Stimulated activated CD8-positive, alpha-beta memory T cell treated with anti-CD3 and anti-CD28 coated beads, Interleukin-12 subunit alpha, Interleukin-12 subunit beta, amount 100 ng/mL, for 4 hours (primary cell): ENCODE measurements around the gene FAM163A.

Experiments used
- DNase-seq: peaks from one replicate; pipeline ENCODE4 v3.0.0-alpha.2; 2020; ENCODE audit warnings: low read depth

Gene FAM163A

DNA sequence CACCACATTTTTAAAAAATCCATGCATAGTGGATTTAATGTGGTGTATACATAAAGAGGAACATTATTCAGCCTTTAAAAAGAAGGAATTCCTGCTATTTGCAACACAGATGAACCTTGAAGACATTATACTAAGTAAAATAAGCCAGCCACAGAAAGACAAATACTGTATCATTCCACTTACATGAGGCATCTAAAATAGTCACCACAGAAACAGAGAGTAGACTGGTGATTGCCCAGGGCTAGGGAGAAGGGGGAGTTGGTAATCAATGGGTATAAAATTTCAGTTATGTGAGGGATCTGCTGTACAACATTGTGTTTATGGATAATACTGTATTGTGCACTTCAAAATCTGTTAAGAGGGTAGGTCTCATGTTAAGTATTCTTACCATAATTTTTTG, 10.0 kb downstream of the FAM163A start:
- DNase-seq, result no peak

DNA sequence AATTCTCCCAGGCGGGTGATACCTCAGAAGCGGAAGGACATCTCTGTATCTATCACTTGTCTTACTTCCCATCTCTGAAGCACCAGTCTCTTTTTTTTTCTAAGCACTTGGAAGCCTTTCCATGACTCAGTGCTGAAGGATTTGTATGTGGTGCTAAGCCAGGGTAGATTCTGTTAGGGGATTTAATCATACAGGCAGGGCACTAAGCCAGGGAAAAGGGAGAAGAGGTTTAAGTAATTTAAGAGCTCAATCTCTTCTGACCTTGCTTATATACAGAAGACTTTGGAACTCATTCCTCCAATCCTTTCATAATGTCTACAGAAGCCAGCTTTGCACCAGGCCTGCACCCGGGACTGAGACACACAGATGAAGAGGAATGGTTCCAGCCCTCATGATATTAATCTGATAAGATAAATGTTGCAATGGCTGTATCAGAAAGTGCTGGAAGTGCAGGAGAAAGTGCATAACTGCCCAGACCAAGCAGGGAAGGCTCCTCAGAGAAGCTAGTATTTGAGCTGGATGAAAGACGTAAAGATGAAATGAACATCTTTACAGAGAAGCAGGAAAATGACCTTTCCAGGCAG, 11.0 kb downstream of the FAM163A start:
- DNase-seq, result no peak

DNA sequence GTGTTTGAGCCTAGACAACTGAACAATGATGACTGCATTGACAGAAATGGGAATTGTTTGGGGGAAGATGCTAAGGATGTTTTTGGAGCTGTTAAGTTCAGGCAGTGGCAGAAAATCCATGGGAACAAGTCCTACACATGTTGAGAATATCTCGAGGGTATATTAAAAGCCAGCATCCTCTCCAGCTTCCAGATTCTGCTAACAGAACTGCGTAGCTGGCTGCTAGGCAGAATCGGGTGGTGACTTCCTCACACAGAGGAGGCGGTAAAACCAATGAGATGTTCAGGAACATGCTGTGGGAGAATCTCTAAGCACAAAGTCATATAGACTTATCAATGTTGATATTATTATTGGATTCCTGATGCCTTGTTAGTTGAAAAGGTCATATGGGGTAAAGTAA, 14.8 kb downstream of the FAM163A start:
- DNase-seq, result no peak

DNA sequence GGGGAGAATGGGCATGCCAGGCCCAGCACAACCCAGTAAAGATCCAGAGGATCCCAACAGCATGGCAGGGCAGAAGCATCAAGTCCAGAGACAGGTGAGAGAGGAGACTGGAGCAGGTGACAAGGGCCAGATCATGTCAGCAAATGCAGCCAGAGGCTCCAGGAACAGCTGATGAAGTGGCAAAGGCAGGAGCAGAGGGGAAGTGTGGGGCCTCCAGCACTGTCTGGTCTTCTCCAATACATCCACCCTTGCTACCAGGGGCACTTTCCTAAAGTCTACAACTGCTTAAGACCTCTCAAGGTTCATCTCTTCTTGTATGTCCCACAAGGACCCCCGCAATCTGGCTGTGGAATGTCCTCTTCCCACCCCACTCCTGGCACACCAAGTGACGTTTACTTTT, 17.4 kb downstream of the FAM163A start:
- DNase-seq, result no peak

DNA sequence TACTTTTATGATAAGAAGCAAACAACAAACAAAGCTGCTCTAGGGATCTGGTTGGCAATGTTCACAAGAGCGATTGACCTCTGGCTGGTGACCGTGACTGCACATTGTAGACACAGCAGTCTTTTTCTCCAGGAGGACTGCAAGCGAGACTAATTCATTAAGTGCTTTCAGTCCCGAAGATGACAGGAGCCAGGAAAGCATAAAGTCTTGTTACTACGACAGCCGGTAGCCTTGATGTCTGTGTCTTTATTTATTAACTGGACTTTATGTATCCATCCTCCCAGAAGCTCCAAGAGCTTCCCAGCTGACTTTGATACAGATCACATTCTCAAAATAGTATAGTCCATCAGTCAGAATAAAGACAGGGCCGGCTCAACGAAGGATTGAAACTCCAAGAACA, 18.2 kb downstream of the FAM163A start:
- no peak for DNase-seq

DNA sequence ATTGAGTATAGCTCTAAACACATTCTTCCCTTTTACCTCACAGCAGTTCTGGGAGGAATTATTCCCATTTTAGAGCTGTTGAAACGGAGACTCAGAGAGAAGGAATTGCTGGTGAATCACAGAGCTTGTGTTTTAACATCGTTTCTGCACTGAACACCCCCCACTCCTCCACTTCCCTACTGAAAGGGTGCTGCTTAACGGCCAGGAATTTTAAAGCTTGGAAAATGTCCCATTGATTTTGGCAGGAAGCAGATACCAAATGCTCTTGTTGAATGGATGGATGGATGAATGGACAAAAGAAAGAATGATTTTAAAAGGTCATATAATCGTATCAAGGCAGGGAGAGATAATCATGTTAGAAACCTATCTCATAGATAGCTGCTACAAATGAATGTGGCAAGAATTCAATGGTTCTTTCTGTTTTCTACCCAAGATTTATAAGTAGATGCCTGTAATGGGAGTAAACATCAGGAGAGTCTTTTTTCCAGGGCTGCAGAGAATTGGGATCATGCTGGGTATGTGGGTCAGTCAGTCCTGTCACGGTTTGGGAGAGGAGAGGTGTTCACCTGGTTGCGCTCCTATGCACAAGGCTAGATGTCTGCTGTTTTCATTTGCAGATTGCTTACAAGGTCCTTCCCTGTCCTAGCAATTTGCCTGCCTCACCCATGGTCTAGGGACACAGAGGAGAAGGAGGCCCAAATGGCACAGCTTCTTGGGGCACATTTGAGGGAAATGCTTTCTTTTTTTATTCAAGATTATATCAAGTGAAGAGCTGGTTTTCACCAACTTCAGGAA, 19.0 kb downstream of the FAM163A start:
- no peak for DNase-seq

DNA sequence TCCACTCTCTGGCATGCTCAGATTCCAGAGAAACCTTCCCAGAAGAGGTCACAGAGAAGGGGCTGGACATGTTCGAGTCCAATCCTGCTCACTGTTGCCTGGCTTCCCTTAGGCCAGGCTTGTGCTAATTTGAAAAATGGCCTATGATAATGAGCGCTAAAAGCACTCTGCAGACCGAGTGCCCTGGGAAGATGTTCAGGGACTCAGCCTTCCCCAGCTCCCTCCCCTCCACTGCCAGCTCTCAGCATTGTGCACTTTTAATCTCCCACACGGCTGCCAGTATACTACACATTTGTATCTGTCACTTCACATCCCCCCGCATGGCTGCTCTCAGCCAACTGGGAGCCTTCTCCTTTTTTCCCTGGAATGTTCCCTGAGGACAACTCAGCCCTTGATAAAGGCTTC, 24.1 kb downstream of the FAM163A start:
- DNase-seq, result no peak

DNA sequence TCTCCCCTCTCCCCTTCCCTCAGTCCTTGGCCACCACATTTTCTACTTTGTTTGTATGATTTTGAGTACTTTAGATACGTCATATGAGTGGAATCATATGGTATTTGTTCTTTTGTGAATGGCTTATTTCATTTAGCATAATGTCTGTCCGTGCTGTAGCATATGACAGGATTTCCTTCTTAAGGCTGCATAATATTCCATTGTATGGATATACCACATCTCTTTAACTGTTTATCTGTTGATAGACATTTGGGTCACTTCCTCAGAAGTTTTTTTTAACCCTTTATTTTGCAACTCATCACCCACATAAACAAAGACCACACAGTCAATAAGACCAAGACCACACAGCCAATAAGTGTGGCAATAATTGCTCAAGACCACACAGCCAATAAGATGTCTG, 24.9 kb downstream of the FAM163A start:
- DNase-seq, result no peak

DNA sequence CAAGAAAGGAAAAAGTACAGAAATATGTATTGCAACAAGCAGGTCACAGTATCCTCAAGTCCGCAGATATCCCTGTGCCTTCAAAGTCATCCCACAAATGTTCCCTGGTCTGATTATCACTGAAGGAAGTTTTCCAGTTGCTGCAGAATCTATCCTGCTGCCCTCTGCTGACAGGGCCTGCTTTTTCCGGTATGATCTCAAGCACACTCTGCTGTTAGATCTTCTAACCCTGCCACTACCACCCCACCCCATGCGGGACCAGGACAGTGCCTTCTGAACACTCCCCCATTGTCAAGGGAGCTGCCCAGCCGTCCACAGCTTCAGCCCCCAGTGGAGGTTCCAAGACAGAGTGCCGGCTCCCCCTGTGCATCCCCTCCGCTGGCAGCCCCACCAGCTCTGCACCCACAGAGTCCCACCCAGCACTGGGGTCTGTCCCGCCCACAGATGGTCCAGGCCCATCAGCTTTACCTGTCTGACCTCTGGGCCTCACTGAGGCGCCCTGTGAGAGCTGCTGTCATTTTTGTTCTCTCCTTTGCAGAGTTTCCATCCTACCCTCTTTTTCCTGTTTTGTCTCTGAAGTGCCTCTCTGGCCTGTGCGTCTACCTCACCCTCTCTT, 27.9 kb downstream of the FAM163A start:
- no peak for DNase-seq

DNA sequence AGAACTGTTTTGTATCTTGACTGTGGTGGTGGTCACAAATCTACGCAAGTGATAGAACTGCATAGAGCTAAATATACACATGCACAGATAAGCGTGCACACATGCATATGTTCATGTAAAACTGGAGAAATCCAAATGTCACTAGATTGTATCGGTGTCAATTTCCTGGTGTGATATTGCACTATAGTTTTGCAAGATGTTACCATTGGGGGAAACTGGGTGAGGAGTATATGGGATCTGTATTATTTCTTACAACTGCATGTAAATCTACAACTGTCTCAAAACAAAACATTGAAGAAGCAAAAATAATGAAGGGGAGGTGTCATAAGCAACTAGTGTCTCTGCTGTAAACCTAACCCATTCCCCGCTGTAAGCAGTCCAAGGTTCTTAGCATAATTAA, 30.2 kb downstream of the FAM163A start:
- no peak for DNase-seq

DNA sequence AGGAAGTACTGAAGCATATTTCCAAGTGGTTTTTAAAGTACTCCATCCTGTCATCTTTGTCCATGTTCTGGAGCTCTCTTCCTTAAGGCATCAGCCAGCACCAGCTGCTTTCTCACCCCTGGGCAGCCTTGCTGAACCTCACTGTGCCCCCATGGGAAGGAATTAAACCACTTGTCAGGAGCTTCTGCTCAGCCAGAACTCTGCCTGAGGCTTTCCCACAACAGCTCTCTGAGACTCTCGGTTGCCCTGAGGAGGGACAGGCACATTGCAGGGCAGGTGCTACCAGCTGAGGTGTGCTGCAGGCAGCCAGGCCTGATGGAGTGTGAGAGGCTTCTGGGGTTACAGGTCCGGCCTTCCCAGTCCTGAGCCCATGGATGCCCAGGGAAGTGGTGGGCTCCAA, 30.9 kb downstream of the FAM163A start:
- no peak for DNase-seq

DNA sequence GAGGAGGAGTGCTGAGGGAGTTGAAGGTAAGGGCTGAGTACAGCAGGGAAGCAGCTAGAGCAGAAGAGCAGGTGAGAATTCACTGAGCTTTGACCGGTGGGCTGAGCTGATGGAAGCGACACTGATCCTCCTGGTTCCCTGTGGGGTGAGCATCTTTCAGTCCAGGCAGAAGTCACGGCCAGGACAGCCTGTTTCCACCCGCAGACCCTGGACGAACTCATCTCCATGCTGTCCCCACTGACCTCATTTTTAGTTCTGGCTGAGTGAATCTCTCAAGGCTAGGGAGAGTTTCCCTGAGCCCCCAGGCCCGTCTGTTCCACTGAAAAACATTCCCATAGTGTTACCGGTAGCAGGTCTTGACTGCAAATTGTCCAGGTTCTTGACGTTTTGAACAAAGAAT, 31.5 kb downstream of the FAM163A start:
- no peak for DNase-seq

DNA sequence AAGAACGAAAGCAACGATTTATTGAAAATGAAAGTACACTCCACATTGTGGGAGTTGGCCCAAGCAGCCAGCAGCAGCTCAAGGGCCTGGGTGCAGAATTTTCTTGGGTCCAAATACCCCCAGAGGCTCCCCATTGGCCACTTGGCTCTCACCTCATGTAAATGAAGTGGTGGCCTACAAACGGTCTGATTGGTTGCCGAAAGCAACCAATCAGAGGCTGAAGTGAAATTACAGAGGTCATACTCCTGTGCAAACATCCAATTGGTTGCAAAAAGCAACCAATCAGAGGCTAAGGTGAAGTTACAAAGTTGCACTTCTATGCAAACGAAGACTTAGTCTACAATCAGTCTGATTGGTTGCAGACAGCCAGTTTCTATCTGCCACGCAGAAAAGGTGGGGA, 31.9 kb downstream of the FAM163A start:
- no peak for DNase-seq

DNA sequence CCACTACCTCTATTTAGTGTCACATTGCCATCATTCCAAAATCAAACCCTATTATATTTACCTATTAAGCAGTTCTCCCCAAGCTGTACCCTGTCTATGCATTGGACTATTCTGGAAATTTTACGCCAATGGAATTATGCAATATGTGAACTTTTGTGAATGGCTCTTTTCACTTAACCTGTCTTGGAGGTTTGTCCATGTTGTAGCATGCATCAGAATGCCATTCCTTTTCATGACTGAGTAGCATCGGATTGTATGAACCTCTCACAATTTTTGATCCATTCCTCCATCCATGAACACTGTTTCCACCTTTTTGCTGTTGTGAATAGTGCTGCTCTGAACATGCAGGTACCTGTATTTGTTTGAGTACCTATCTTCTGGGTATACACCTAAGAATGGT, 33.7 kb downstream of the FAM163A start:
- DNase-seq, result no peak

DNA sequence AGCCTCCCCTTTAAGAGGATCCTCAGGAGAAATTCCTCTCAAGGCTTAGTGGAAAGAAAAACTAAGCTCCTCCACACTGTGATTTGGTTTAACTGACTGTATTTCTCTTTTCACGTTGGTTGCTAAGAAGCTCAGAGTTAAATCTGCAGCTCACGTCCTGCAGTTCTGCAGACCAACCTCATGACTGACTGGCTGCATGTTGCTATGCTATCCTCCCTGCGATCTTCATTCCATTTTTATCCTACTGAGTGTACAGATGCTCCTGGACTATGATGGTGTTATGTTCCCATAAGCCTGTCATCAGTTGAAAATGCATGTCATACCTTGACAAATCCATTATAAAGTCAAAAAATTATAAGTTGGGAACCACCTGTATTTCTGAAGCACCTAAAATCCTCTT, 34.6 kb downstream of the FAM163A start:
- DNase-seq, result no peak

DNA sequence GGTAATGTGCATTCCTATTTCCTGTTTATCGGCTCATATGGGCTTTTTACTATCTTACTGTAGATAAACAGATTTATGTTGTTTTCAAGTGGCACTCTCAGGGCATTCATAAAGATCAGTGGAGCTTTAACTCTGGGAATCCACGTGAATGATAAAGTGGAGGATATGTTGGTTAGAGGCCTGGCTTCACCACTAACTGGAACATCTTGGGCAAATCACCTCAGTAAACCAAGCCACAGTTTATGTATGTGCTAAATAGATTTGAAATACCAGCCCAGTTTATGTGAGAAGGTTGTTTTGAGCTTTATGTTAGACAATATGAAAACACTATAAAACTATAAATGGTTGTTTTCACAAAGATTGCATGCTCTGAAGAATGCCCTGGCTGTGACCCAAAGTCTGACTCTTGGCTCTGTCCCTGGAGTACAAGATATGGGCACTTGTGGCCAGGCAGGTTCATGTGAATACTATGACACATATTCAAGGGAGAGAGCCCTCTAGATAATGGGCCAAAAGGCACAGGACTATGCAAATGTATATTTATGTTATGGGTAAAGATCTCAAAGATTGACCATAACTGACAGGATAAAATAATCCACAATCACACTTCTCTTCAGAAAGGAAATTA, 36.7 kb downstream of the FAM163A start:
- no peak for DNase-seq

DNA sequence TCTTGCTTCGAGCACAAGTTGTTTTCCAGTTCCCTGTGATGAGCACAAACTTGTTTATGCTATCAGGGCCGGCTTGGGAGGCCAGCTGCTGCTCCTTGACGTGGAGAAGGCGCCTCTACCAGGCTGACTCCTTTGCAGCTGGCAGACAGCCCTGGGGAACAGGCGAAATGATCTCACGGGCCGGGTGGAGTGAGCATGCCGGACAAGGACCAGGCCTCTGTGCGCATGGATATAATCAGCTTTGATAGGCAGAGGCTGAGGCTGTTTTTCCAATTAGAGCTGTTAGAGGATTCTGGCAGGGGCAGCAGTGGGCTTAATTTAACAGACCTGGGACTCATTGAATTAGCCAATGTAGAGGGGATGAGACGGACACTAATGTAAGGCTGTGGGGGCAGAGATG, 38.9 kb downstream of the FAM163A start:
- DNase-seq, result no peak

DNA sequence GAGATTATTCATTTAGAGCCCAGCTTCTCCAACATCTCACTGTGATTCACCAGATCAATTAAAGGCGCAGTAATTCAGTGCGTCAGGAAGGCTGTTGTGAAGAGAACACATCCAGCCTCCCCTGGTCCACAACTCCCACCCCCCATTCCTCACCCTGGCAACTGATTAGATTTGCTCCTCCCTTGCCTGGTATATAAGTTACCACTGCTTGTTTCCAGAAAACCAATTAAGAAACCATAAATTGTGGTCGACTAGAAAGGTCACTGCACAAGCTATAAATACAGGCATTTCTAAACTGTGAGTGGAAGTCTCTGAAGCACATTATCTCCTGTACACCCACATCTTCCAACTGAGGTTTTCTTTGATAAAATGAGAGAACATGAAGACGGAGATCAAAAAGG, 41.9 kb downstream of the FAM163A start:
- DNase-seq, result no peak

DNA sequence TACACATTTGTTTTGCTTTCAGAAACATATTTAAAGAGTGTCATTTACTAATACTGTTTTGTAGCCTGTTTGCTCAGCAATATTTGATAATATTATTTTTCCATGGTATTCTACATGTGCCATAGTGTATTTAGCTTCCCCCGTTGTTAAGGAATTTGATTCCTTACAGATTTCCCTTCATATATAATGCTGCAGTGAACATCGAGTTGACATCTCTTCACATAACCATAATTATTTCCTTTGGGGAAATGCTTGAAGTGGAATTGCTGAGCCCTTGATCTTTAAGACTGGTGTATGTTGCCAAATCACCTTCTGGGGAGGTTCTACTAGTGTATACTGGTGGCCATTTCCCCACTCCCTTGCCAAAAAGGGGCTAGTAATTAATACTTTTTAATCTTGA, 42.6 kb downstream of the FAM163A start:
- no peak for DNase-seq

DNA sequence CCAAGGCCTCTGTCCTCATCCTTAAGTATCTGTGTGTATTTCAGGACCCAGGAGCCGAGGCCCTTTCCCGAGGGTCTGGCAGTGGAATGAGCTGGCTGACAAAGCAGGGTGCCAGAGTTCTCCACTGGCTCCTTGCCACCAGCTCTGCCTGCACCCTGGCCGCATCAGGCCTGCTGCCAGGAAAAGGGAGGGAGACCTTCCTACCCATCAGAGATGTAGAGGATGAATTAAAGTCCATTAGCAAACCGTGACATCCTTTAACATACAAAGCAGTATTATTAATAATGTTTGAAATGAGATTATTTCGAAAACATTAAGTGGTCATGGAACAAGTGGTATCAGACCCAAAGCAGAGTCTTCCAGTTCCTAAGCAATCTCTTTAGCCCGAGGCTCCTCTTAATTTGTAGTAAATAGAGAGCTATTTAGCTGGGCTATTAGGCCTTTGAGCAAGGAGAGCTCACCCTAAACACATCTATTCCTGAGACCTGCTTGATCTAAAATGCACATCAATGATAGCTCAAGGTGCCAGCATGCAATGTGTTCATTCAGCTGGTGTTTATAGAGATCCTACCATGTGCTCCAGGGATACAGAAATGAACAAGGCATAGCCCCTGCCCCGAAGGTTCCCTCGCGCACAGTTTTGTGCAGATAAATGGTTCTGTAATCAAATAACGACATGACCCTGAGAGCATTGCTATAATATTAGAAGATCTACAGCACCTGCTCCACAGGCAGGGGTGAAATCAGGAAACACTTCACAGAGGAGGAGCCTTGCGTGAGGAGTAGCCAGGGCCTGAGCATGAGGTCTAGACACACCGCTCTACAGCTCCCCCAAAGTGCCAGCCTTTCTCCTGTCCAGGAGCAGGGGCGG, 44.0 kb downstream of the FAM163A start:
- DNase-seq, result no peak

DNA sequence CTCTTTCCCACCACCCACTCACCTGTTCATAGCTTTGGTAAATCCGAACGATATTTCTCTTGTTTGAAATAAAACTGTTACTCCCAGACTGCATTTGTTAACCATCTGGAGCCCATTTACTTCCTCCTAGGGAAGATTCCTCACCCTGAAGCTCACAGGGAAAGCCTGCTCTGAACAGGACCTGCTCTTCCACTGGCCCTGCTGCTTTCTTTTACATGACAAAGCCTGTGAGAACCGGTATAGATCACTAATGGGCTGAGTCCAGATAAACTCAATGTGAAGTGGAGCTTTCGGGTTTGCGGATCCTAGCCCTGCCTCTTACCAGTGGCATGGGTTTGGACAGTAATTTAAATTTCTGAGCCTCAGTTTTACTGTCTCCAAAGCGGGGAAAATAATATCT, 45.2 kb downstream of the FAM163A start:
- DNase-seq, result no peak

DNA sequence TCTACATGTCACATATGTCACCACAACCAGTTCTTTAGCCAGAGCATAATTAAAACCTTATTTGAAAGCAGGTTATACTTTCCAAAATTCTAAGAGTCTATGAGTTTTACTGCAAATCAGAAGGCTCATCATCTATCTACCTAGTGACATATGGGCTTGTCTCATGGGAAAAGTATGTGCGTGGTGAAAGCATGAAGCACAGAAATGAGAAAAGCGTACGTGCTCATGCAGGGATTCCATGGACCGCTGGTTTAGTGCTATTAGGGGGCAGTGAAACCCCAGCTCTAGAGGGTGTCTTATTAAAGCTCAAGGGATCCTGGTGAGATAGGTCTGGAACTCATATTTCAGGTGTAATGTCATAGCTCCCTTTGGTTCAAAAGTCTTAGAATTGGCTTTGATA, 50.2 kb downstream of the FAM163A start:
- DNase-seq, result no peak
